Astrocyte (in vitro differentiated cells and primary cell): ENCODE data around the gene OR51B2. TPM values are rescaled to one million over a fixed set of nuclear protein-coding genes. Genes with fewer than 3 reads are reported as not detected.

ENCODE experiments used
- DNase-seq: peaks from one replicate; pipeline ENCODE4 v3.0.0-alpha.2; 2010; ENCODE audit warnings: low read depth
- FAIRE-seq: peaks from 2 replicates; lab custom pipeline; 2011; peaks lifted over from hg19 to GRCh38; lab: Jason Lieb, UNC
- H2AFZ ChIP-seq: 2 replicates; pipeline ENCODE4 v1.6.0; 2012; ENCODE audit warnings: low read depth, low read length, inconsistent platforms
- H3K27ac ChIP-seq: 2 replicates; pipeline ENCODE4 v1.5.1; 2011; ENCODE audit warnings: low read depth, low read length, inconsistent platforms
- H3K27me3 ChIP-seq: 2 replicates; pipeline ENCODE4 v1.6.0; 2011; ENCODE audit warnings: low read length, inconsistent platforms; ENCODE audit not compliant: insufficient read depth
- H3K36me3 ChIP-seq: 2 replicates; pipeline ENCODE4 v1.5.1; 2011; ENCODE audit warnings: low read length, inconsistent platforms; ENCODE audit not compliant: insufficient read depth
- H3K4me1 ChIP-seq: 2 replicates; pipeline ENCODE4 v1.5.1; 2011; ENCODE audit warnings: low read length, inconsistent platforms; ENCODE audit not compliant: insufficient read depth
- H3K4me2 ChIP-seq: 2 replicates; pipeline ENCODE4 v1.6.0; 2012; ENCODE audit warnings: low read length, inconsistent platforms
- H3K4me3 ChIP-seq: 2 replicates; pipeline ENCODE4 v1.5.1; 2011; ENCODE audit warnings: low read depth, mild to moderate bottlenecking, low read length, inconsistent platforms; ENCODE audit not compliant: insufficient read depth
- H3K79me2 ChIP-seq: 2 replicates; pipeline ENCODE4 v1.6.0; 2012; ENCODE audit warnings: mild to moderate bottlenecking, low read length, inconsistent platforms; ENCODE audit not compliant: insufficient read depth
- H3K9ac ChIP-seq: 2 replicates; pipeline ENCODE4 v1.6.0; 2012; ENCODE audit warnings: mild to moderate bottlenecking, low read length, inconsistent platforms
- H3K9me3 ChIP-seq: 2 replicates; pipeline ENCODE4 v1.5.1; 2012; ENCODE audit warnings: low read depth, mild to moderate bottlenecking, low read length, inconsistent platforms; ENCODE audit not compliant: insufficient read depth
- H4K20me1 ChIP-seq: 2 replicates; pipeline ENCODE4 v1.6.0; 2012; ENCODE audit warnings: low read length, inconsistent platforms; ENCODE audit not compliant: insufficient read depth
- H3K27ac Mint-ChIP-seq: one replicate; pipeline ENCODE4 v1.8.0; 2021; ENCODE audit warnings: mild to moderate bottlenecking, mixed read lengths; ENCODE audit not compliant: unreplicated experiment
- H3K27me3 Mint-ChIP-seq: one replicate; pipeline ENCODE4 v1.8.0; 2021; ENCODE audit warnings: low read depth, mixed read lengths; ENCODE audit not compliant: unreplicated experiment
- H3K36me3 Mint-ChIP-seq: one replicate; pipeline ENCODE4 v1.8.0; 2021; ENCODE audit warnings: low read depth, mixed read lengths; ENCODE audit not compliant: unreplicated experiment
- H3K4me1 Mint-ChIP-seq: one replicate; pipeline ENCODE4 v1.8.0; 2021; ENCODE audit warnings: low read depth, mixed read lengths; ENCODE audit not compliant: unreplicated experiment
- H3K4me3 Mint-ChIP-seq: one replicate; pipeline ENCODE4 v1.8.0; 2021; ENCODE audit warnings: mild to moderate bottlenecking, moderate library complexity, mixed read lengths; ENCODE audit not compliant: unreplicated experiment
- H3K9me3 Mint-ChIP-seq: one replicate; pipeline ENCODE4 v1.8.0; 2021; ENCODE audit warnings: mild to moderate bottlenecking, mixed read lengths; ENCODE audit not compliant: unreplicated experiment
- EZH2 ChIP-seq: IDR thresholded peaks from 2 replicates; pipeline ENCODE4 v1.6.1; 2012; ENCODE audit warnings: mild to moderate bottlenecking, low read length, inconsistent platforms; ENCODE audit not compliant: insufficient read depth
- total RNA-seq: library from RNA; stranded (reverse); gene quantifications from 2 replicates; pipeline ENCODE4 v1.2.1, GENCODE V29; 2021
- TF ChIP-seq, protein P1 (sequence below): IDR thresholded peaks from 2 replicates; pipeline ENCODE4 v1.5.1; 2011; ENCODE audit warnings: low read depth, mild to moderate bottlenecking, inconsistent platforms, low read length, moderate library complexity; ENCODE audit not compliant: insufficient read depth

Gene OR51B2
- total RNA-seq, 1 donor from 2014 or later, result not detected

DNA sequence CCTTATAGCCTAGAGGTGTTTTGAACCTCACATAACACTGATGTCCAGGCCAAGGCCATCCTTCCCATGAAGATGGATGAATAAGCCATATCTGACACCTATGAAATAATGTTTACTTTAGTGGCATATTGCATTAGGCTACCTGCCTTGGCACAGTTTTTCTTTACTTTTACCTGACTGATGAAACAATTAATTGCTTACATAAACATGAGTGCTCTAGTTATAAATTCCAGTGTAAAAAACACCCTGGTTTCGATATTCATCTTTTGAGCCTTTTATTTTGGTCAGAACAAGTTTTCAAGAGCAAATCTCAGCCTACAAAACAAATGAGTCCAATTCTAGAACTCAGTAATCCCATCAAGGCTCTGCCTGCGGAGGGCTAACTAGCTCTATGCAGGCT, 47.4 kb downstream of the OR51B2 start:
- DNase-seq, result no peak
- Histone ChIP-seq H3K27me3 (no peaks in the 10 kb centered on the region), H4K20me1 (no peaks in the 10 kb centered on the region), H3K4me3 (no peak overlapping the region), H3K9ac (no peak overlapping the region), H3K4me1 (peaks cover 8% of the 10 kb centered on the region), H3K79me2 (no peaks in the 10 kb centered on the region), H2AFZ (no peak overlapping the region), H3K36me3 (no peaks in the 10 kb centered on the region), H3K27ac (no peak overlapping the region), H3K4me2 (no peak overlapping the region), H3K9me3 (no peaks in the 10 kb centered on the region)
- TF ChIP-seq, protein P1, sequence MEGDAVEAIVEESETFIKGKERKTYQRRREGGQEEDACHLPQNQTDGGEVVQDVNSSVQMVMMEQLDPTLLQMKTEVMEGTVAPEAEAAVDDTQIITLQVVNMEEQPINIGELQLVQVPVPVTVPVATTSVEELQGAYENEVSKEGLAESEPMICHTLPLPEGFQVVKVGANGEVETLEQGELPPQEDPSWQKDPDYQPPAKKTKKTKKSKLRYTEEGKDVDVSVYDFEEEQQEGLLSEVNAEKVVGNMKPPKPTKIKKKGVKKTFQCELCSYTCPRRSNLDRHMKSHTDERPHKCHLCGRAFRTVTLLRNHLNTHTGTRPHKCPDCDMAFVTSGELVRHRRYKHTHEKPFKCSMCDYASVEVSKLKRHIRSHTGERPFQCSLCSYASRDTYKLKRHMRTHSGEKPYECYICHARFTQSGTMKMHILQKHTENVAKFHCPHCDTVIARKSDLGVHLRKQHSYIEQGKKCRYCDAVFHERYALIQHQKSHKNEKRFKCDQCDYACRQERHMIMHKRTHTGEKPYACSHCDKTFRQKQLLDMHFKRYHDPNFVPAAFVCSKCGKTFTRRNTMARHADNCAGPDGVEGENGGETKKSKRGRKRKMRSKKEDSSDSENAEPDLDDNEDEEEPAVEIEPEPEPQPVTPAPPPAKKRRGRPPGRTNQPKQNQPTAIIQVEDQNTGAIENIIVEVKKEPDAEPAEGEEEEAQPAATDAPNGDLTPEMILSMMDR, result no peak
- TF ChIP-seq EZH2, result no peak
- H3K4me3 Mint-ChIP-seq, result no peak overlapping the region
- no peak for FAIRE-seq
- H3K27me3 Mint-ChIP-seq, result no peaks in the 10 kb centered on the region
- no peaks in the 10 kb centered on the region for H3K9me3 Mint-ChIP-seq
- H3K36me3 Mint-ChIP-seq, result no peaks in the 10 kb centered on the region
- peaks cover 22% of the 10 kb centered on the region for H3K4me1 Mint-ChIP-seq
- H3K27ac Mint-ChIP-seq, result no peak overlapping the region

DNA sequence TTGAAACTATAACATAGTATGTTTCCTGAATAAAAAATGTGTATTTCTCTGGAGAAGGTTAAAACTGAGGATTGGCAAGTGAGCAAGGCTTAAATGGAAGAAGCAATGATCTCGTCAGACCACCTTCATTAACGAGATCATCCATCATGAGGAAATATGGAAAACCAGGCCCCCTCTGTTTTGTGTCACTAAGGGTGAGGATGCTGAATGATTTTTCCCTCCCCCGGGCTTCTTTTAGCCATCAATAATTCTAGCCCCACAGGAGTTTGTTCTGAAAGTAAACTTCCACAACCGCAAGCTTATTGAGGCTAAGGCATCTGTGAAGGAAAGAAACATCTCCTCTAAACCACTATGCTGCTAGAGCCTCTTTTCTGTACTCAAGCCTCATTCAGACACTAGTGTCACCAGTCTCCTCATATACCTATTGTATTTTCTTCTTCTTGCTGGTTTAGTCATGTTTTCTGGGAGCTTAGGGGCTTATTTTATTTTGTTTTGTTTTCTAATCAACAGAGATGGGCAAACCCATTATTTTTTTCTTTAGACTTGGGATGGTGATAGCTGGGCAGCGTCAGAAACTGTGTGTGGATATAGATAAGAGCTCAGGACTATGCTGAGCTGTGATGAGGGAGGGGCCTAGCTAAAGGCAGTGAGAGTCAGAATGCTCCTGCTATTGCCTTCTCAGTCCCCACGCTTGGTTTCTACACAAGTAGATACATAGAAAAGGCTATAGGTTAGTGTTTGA, 48.6 kb downstream of the OR51B2 start:
- Mint-ChIP-seq H3K9me3 (no peaks in the 10 kb centered on the region), H3K36me3 (no peaks in the 10 kb centered on the region), H3K4me3 (no peak overlapping the region), H3K4me1 (peaks cover 19% of the 10 kb centered on the region), H3K27ac (no peak overlapping the region), H3K27me3 (no peaks in the 10 kb centered on the region)
- H3K4me3 ChIP-seq, result no peak overlapping the region
- H2AFZ ChIP-seq, result no peak overlapping the region
- DNase-seq (no peak), FAIRE-seq (no peak)
- H3K4me2 ChIP-seq, result no peak overlapping the region
- no peaks in the 10 kb centered on the region for H3K9me3 ChIP-seq
- H3K4me1 ChIP-seq, result peaks cover 3% of the 10 kb centered on the region
- no peaks in the 10 kb centered on the region for H3K36me3 ChIP-seq
- no peaks in the 10 kb centered on the region for H3K27me3 ChIP-seq
- H3K9ac ChIP-seq, result no peak overlapping the region
- no peaks in the 10 kb centered on the region for H4K20me1 ChIP-seq
- TF ChIP-seq EZH2, result no peak
- TF ChIP-seq, protein P1, result no peak
- H3K79me2 ChIP-seq, result no peaks in the 10 kb centered on the region
- no peak overlapping the region for H3K27ac ChIP-seq

DNA sequence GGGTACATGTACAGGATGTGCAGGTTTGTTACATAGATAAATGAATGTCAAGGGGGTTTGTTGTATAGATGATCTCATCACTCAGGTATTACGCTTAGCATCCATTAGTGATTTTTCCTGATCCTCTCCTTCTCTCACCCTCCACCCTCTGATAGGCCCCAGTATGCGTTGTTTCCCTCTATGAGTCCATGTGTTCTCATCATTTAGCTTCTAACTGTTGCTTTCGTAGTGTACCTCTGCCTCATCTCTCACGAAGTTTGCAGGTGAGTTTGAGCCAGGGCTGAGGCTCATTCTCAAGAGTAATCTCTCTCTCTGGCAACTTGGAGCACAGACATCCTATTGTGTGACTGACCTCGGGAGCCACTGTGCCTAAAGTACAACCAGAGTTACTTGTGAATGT, 49.7 kb downstream of the OR51B2 start:
- Mint-ChIP-seq H3K36me3 (no peaks in the 10 kb centered on the region), H3K27ac (no peak overlapping the region), H3K27me3 (no peaks in the 10 kb centered on the region), H3K9me3 (no peaks in the 10 kb centered on the region), H3K4me3 (no peak overlapping the region), H3K4me1 (peaks cover 11% of the 10 kb centered on the region)
- Histone ChIP-seq H3K9ac (no peak overlapping the region), H3K4me2 (no peak overlapping the region), H3K4me1 (peaks cover 3% of the 10 kb centered on the region), H3K27me3 (no peaks in the 10 kb centered on the region), H2AFZ (peak overlapping the region; percentile 30), H3K9me3 (no peaks in the 10 kb centered on the region), H4K20me1 (no peaks in the 10 kb centered on the region), H3K4me3 (no peak overlapping the region), H3K36me3 (no peaks in the 10 kb centered on the region), H3K79me2 (no peaks in the 10 kb centered on the region), H3K27ac (peak overlapping the region; percentile 7)
- no peak for TF ChIP-seq EZH2
- TF ChIP-seq, protein P1, result no peak
- DNase-seq (no peak), FAIRE-seq (no peak)
